GM12878 (cell line): ENCODE measurements around the gene MORC4.

Experiments
- MYC ChIP-seq: IDR thresholded peaks from 2 replicates; pipeline ENCODE4 v1.6.1; 2011; ENCODE audit warnings: mild to moderate bottlenecking, low read length, moderate library complexity, inconsistent platforms; ENCODE audit not compliant: insufficient read depth, insufficient replicate concordance, insufficient read length, severe bottlenecking
- NR2C2 ChIP-seq: IDR thresholded peaks from 2 replicates; pipeline ENCODE4 v1.6.1; 2011; ENCODE audit warnings: borderline replicate concordance, low read depth; ENCODE audit not compliant: control insufficient read depth, insufficient read length
- REST ChIP-seq: IDR thresholded peaks from 2 replicates; pipeline ENCODE4 v1.6.1; 2012; ENCODE audit warnings: mild to moderate bottlenecking, low read depth, low read length
- SUZ12 ChIP-seq: fragments of 200-600 bp; sonication (generic); IDR thresholded peaks from one replicate; pipeline ENCODE4 v1.6.1; 2018; ENCODE audit warnings: antibody characterized with exemption, mild to moderate bottlenecking; ENCODE audit not compliant: unreplicated experiment
- ZBTB33 ChIP-seq: fragments of 450-650 bp; IDR thresholded peaks from 2 replicates; pipeline ENCODE4 v1.6.1; 2017; ENCODE audit warnings: mild to moderate bottlenecking
- ZNF274 ChIP-seq: IDR thresholded peaks from one replicate; pipeline ENCODE4 v1.8.0; 2011; ENCODE audit not compliant: insufficient read length, insufficient read depth

GRCh38 chrX:106951230-106951629 lies 48.8 kb downstream of the MORC4 start:
- TF ChIP-seq SUZ12 = no peak
- no peak for TF ChIP-seq MYC
- TF ChIP-seq ZNF274 = no peak
- no peak for TF ChIP-seq REST
- TF ChIP-seq ZBTB33 = no peak
- no peak for TF ChIP-seq NR2C2
